ENCODE measurements around the gene ALOX12.
A peak's percentile ranks its signal among the peaks of the same experiment; 100 is the strongest.

The ALOX12 gene

GRCh38 chr17:7022781-7023571 is 27.1 kb downstream of the ALOX12 start, which contains the start of gene BCL6B:
TSS of gene BCL6B (plus strand) at chr17:7023050. CDS start at chr17:7023672, 622 bp downstream.
- no peak for DNase-seq (ENCODE audit: low read depth in 2 of 2)
- no peak for TF ChIP-seq CTCF (IDR thresholded peaks at IDR 0.05; ENCODE audit: low read depth, low read length)
- H3K4me3 ChIP-seq (replicated peaks in 1 of 2; ENCODE audit: low read depth in 2 of 2, low read length in 2 of 2) = peak within 1 kb of the TSS; percentile 25 to 43

GRCh38 chr17:7023576-7024401 is 27.9 kb downstream of the ALOX12 start:
- DNase-seq (ENCODE audit: low read depth in 2 of 2) = peak; percentile 91 to 95
- H3K4me3 ChIP-seq (replicated peaks in 1 of 2; ENCODE audit: low read depth in 2 of 2, low read length in 2 of 2) = peak overlapping the region; percentile 25 to 43
- no peak for TF ChIP-seq CTCF (IDR thresholded peaks at IDR 0.05; ENCODE audit: low read depth, low read length)

GRCh38 chr17:7024402-7024785 is 28.5 kb downstream of the ALOX12 start:
- TF ChIP-seq CTCF (IDR thresholded peaks at IDR 0.05; ENCODE audit: low read depth, low read length) = no peak
- H3K4me3 ChIP-seq (replicated peaks in 1 of 2; ENCODE audit: low read depth in 2 of 2, low read length in 2 of 2) = no peak overlapping the region

GRCh38 chr17:7025245-7025644 is 29.4 kb downstream of the ALOX12 start:
- TF ChIP-seq CTCF (IDR thresholded peaks at IDR 0.05; ENCODE audit: low read depth, low read length) = no peak
- H3K4me3 ChIP-seq (replicated peaks in 1 of 2; ENCODE audit: low read depth in 2 of 2, low read length in 2 of 2) = no peak overlapping the region
- DNase-seq (ENCODE audit: low read depth in 2 of 2) = no peak

More at GRCh38 chr17:7024402-7024785, 28.5 kb downstream of the ALOX12 start:
- DNase-seq (ENCODE audit: low read depth in 2 of 2) = no peak

GRCh38 chr17:7026471-7027115 is 30.7 kb downstream of the ALOX12 start:
- TF ChIP-seq CTCF (IDR thresholded peaks at IDR 0.05; ENCODE audit: low read depth, low read length) = no peak
- H3K4me3 ChIP-seq (replicated peaks in 1 of 2; ENCODE audit: low read depth in 2 of 2, low read length in 2 of 2) = no peak overlapping the region
- no peak for DNase-seq (ENCODE audit: low read depth in 2 of 2)

GRCh38 chr17:7027335-7027734 is 31.5 kb downstream of the ALOX12 start:
- H3K4me3 ChIP-seq (replicated peaks in 1 of 2; ENCODE audit: low read depth in 2 of 2, low read length in 2 of 2) = no peak overlapping the region
- no peak for TF ChIP-seq CTCF (IDR thresholded peaks at IDR 0.05; ENCODE audit: low read depth, low read length)
- DNase-seq (ENCODE audit: low read depth in 2 of 2) = no peak
